Measurements from ENCODE around the gene APAF1.
"Not testable (repeated sequence)": the region's sequence is repeated elsewhere in the genome, so short reads cannot be mapped to it uniquely, and the experiment has no call there.

APAF1 gene, protein sequence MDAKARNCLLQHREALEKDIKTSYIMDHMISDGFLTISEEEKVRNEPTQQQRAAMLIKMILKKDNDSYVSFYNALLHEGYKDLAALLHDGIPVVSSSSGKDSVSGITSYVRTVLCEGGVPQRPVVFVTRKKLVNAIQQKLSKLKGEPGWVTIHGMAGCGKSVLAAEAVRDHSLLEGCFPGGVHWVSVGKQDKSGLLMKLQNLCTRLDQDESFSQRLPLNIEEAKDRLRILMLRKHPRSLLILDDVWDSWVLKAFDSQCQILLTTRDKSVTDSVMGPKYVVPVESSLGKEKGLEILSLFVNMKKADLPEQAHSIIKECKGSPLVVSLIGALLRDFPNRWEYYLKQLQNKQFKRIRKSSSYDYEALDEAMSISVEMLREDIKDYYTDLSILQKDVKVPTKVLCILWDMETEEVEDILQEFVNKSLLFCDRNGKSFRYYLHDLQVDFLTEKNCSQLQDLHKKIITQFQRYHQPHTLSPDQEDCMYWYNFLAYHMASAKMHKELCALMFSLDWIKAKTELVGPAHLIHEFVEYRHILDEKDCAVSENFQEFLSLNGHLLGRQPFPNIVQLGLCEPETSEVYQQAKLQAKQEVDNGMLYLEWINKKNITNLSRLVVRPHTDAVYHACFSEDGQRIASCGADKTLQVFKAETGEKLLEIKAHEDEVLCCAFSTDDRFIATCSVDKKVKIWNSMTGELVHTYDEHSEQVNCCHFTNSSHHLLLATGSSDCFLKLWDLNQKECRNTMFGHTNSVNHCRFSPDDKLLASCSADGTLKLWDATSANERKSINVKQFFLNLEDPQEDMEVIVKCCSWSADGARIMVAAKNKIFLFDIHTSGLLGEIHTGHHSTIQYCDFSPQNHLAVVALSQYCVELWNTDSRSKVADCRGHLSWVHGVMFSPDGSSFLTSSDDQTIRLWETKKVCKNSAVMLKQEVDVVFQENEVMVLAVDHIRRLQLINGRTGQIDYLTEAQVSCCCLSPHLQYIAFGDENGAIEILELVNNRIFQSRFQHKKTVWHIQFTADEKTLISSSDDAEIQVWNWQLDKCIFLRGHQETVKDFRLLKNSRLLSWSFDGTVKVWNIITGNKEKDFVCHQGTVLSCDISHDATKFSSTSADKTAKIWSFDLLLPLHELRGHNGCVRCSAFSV (N-terminal part only)

DNA sequence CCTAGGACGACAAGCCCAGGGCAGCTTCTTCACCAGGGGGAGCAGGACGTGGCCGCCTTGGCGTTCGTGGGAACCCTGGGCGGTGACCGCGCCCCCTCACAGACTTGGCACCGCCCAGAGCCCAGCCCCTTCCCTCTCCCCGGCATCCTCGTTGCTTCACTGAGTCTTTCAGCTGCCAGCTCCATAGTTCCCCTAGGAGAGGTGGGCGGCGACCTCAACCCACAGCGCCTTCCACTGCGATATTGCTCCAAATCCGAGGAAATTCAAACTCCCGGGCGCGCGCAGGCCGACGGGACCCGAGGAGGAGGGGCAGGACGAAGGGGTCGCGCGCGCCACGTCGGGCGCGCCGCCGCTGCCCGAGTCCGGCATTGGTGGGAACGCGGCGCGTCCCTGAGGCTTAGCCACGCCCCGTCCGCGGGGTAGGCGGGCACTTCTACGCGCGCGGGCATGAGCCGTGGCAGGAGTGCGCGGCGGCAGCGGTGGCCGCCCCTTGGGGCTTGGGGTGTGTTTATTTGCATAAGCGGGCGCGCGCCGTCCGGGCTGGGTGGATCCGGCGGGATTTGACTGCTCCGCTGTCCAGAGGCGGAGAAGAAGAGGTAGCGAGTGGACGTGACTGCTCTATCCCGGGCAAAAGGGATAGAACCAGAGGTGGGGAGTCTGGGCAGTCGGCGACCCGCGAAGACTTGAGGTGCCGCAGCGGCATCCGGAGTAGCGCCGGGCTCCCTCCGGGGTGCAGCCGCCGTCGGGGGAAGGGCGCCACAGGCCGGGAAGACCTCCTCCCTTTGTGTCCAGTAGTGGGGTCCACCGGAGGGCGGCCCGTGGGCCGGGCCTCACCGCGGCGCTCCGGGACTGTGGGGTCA is at the start of gene APAF1, which contains the start of gene IKBIP:
Gene APAF1 (plus strand): TSS at position 579 of the 860 bp plus-strand sequence. CDS start 3,070 bp downstream, outside the sequence.
Gene IKBIP (minus strand): TSS at position 77 of the 860 bp plus-strand sequence. CDS start 87 bp downstream, outside the sequence.
- peak; percentile 89 to 91 for DNase-seq (ENCODE audit: low read depth in 2 of 2)

DNA sequence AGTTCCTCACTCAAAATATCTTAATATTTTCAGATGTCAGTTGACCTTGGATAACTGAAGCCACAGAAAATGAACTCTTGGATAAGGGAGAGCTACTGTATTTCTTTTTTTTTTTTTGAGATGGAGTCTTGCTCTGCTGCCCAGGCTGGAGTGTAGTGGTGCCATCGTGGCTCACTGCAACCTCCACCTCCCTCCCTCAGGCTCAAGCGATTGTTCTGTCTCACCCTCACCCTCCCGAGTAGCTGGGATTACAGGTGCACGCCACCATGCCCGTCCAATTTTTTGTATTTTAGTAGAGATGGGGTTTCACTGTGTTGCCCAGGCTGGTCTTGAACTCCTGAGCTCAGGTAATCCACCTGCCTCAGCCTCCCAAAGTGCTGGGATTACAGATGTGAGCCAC is 47.8 kb upstream of the APAF1 start:
- DNase-seq (ENCODE audit: low read depth in 2 of 2): not testable (repeated sequence)

DNA sequence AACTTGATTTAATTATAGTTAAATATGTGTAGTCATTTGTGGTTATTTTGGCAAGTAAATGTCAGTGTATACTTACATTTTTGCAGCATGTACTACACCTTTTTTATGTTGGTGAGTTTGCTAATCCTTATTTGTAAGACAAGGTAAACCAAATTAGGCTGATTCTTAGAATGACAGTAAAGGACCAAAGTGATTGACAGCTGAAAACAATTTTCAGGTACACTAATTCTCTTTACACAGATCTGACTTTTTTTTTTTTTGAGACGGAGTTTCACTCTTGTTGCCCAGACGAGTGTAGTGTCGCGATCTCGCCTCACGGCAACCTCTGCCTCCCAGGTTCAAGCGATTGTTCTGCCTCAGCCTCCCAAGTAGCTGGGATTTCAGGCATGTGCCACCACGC is 43.2 kb upstream of the APAF1 start:
- no peak for DNase-seq (ENCODE audit: low read depth in 2 of 2)

DNA sequence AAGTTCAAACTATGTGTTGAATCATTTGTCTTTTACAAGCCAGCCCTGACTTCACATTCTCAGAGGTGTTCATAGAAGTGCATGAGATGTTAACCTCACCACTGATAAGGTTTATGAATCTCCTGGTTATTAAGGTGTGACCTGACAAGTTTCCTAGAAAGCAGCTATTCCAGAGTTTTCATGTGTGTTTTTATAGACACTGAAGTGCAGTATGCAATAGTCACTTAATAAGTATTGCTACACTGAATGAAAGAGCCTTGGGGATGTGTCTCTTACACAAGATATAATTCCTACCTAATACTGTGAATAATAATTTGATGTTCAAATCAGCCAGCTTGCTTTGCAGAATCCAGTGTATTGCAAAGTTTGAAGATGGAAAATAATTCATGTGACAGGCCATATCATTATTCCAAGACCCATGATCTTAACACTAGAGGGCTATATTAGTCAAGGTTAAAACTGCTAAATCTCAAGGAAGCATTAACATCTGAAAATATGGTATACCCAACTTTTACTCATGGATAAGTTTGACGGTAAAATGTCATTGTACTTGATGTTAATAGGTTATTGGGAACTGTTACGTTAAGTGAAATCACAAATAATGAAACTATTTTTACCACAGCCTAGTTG is 38.6 kb upstream of the APAF1 start:
- DNase-seq (ENCODE audit: low read depth in 2 of 2): no peak

DNA sequence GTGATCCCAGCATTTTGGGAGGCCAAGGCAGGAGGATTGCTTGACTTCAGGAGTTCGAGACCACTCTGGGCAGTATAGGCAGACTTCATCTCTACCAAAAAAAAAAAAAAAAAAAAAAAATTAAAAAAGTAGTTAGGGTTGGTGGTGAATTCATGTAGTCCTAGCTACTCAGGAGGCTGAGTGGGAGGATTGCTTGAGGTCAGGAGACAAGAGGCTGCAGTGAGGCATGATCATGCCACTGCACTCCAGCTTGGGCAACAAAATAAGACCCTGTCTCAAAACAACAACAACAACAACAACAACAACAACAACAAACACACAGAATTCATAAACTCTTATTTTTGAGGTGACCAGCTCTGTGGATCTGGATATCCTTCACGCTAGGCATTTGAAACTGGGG is 34.5 kb upstream of the APAF1 start:
- DNase-seq (ENCODE audit: low read depth in 2 of 2): no peak

DNA sequence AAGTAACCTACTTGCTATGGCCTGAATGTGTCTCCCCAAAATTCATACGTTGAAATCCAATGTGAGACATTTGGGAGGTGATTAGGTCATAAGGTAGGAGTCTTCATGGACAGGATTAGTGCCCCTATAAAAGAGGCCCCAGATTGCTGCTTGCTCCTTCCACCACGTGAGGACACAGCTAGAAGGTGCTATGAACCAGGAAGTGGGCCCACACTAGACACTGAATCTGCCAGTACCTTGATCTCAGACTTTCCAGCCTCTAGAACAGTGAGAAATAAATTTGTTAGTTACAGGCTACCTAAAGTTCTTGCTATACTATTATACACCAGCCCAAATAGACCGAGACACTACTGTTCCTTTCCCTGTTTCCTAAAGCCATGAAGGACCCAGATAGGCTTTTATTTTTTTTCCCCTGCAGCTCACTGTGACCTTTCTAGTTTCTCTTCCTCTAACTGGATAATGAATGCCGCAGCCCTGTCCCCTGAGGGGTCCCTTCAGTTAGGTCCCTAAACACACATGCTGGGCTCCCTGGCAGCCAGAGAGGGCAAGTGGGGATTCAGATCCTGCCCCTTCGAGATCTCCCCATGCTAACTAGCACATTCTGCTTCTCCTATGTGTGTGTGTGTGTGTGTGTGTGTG is 32.3 kb upstream of the APAF1 start:
- no peak for DNase-seq (ENCODE audit: low read depth in 2 of 2)

DNA sequence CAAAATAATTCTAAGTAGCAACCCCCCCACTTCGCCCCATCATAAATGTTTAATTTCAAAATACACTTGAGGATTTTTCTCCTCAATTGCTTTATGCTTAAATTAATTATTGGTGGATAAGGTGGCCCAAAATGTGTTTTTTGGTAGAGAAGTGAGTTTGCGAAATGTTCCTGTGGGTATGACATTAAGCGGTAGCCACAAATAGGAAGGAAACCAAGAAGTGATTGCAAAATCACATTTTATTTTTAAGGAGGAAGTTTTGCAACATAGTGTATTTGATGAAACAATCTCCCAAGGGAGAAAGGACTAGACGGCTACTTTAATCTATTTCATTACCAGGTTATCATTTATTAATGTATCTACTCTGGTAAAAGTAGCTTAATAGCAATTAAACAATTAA is 26.1 kb upstream of the APAF1 start:
- DNase-seq (ENCODE audit: low read depth in 2 of 2): peak; percentile 21 to 31

DNA sequence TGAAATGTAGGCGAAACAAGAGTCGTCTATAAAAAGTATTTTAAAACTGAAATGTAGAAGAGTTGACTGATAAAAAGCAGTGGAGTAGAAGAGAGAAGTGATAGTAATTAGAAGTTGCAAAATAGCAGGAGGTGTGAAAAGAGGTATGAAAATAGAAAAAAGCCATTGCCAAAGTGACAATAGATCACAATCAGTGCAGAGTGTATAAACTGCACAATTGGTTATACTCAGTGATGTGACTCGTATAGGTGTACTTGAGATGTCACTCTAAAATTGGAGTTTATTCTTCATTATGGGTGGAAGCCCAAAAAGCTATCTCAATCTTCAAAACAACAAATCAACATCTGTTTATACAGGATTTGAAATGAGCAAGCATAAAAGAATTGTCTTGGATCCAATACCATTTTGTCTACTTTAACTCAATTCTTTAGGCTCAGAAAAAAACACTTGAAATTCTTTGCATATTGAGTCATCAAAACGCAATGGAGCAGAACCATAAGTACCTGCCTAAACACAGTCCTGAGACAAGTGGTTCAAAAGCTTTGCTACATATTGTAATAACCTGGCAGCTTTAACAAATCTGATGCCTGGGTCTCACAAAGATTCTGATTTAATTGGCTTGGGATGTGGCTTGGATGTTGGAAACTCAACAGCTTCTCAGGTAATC is 9.3 kb upstream of the APAF1 start:
- peak; percentile 29 to 30 for DNase-seq (ENCODE audit: low read depth in 2 of 2)

DNA sequence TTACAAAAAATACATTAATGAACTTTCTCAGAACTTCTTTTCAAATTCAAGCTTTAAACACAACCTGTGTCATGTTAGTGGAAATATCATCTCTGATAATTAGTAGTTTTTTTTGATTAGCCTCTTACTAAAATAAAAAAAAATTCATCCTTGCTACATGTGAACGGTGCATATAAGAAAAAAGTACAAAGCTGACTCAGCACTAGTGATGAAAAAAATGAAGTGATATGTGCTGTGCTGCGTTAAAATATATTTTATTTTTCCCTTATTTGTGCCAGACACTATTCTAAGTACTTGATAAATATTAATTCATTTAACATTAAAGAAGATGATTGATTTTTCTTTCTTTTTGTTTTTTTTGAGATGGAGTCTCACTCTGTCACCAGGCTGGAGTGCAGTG is 8.0 kb upstream of the APAF1 start:
- no peak for DNase-seq (ENCODE audit: low read depth in 2 of 2)

DNA sequence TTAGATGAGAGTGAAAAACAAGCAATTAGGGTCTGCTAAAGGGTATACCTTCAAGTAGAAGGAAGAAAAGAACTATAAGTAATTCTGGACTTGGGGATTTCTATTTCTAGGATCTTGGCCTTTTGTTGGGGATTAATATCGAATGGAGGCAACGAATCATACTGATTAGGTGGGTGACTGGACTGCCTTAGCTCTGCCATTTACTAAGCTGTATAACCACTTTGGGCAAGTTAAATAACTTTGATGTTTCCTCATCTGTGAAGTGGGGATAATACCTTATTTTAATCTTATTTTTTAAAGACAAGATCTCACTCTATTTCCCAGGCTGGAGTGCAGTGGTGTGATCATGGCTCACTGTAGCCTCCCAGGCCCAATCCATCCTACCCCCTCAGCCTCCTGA is 7.1 kb upstream of the APAF1 start:
- DNase-seq (ENCODE audit: low read depth in 2 of 2): no peak

DNA sequence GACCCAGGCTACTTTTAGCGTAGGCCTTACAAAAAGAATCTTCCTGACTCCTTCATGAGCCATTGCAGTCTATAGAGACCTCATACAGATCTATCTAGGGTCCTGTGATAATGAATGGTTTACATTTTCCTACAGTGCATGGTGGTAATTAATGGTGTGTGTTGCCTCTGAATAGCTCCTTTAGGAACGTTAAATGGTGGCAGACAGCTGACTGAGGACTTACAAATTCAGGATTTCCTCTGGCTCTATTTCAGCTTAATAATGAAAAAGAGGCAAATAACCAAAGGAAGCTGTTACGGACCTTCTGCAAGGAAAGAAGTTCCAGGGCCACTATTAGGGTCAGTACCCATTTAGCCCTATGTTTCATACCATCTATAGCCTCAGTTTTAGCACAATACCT is 5.6 kb upstream of the APAF1 start:
- DNase-seq (ENCODE audit: low read depth in 2 of 2): no peak

DNA sequence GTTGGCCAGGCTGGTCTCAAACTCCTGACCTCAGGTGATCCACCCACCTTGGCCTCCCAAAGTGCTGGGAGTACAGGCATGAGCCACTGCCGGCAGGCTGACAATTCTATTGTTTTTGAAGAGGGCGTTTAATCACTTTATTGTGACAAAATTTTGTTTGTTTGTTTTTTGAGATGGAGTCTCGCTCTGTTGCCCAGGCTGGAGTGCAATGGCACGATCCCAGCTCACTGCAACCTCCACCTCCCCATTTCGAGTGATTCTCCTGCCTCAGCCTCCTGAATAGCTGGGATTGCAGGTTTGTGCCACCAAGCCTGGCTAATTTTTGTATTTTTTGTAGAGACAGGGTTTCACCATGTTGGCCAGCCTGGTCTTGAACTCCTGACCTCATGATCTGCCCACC is 2.3 kb upstream of the APAF1 start:
- DNase-seq (ENCODE audit: low read depth in 2 of 2): not testable (repeated sequence)

DNA sequence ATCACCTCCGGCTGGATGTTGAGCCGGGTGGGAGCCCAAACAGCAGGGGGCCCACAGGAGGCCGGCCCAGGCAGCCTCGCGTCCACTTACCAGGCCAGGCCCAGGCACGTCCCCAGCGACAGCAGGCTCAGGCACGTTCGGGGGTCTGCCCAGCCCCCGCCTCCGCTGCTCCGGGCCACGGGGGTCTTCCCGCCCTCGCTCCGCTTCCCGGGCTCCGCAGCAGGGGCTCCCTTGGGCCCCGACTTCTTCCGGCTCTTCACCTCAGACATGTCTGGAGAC is 718 bp upstream of the APAF1 start:
- no peak for DNase-seq (ENCODE audit: low read depth in 2 of 2)

DNA sequence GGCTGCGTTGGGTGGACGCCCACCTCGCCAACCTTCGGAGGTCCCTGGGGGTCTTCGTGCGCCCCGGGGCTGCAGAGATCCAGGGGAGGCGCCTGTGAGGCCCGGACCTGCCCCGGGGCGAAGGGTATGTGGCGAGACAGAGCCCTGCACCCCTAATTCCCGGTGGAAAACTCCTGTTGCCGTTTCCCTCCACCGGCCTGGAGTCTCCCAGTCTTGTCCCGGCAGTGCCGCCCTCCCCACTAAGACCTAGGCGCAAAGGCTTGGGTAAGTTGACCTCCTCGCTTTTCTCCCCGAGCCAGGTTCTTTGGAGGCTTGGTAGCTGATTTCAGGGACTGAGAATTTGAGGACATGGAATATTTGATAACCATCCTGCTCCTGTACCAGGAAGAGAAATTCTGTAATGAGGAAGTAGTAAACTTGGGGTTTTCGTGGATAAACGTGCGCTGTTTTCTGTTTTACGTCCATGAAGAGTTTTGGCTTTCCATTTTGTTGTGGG is 530 bp downstream of the APAF1 start:
- DNase-seq (ENCODE audit: low read depth in 2 of 2): no peak

DNA sequence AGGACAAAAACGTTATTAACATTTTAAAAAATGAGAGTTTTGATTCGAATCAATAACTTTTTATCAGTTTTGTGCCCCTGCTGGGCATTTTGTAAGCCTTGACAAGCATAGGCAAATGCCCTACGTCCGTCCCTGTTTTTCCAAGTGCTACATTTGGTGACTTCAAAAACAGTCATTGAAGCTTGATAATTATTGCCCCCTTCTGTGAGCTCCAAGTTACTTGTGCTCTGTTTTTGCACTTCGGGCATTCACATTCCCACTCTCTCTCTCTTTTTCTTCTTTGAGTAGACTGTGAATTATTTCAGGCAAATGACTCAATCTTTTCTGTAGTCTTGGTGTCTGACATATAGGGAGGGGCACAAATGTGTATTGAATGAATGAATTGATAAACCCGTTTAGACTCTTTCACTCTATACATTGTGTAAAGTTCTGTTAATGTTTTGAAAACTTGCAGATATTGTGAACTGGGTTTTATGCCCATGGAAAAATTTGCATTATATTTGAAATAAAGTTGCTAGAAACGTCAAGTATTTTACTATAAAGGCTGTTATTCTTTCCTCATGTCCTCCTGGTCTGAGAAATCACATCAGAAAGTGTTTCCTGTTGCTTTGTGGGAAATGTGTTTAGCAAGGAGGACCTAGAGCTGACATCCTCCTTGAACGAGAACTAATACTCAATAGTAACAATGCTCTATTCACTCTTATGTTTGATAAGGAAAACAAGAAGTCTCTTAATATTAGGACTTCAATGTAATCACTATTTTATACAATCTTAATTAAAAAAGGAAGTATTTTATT is 1.4 kb downstream of the APAF1 start:
- no peak for DNase-seq (ENCODE audit: low read depth in 2 of 2)

DNA sequence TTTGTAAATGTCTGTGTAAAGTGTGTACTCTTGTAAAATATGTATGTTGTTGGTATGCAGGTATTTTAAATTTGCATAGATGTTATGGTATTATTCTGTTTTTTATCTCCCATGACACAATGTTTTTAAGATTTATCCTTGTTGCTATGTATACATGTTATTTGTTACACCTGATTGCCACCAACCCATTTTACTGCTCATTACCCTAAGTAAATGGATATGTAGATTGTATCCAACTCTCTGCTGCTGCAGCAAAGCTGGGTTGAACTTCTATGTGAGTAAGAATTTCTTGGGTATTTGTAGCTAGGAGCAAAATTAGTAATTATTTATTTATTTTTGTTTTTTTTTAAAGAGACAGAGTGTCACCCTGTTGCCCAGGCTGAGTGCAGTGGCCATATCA is 6.2 kb downstream of the APAF1 start:
- no peak for DNase-seq (ENCODE audit: low read depth in 2 of 2)

DNA sequence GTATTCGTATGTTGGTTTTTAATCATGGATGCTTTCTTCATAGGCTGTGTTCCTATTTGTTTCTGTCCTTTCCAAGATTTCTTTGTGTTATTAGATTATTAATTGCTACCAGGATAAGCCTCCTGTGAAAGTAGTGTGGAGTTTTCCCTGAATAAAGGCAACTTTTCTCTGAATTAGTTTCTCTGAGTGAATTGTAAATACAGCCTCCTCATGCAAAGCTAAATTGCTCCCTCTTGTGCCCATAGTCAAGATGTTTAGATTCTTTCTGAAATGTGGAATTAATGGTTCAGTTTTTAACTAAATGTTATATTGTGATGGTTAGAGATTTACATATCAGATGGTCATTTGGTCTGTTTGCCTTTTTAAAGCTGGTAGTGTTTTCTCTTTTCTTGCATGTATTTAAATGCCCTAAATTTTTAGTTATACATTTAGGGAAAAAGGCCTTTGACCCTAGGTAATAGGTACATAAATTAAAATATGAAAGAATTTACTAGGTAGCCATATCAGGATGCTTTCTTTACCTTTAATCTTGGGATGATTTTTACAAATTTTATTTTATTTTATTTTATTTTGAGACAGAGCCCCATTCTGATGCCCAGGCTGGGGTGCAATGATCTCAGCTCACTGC is 8.9 kb downstream of the APAF1 start:
- DNase-seq (ENCODE audit: low read depth in 2 of 2): peak; percentile 13 to 23

Measured in fibroblast of skin of left biceps (primary cell).